ENCODE measurements around the gene ETV6. TPM values are rescaled to one million over a fixed set of nuclear protein-coding genes. Genes with fewer than 3 reads are reported as not detected.

ETV6 gene
- total and polyA plus RNA-seq, 2 of the 8 experiments (the other 6 are each of a cell fraction or from before 2014, with no cell fraction given), result 5.5 to 23.9 TPM

DNA sequence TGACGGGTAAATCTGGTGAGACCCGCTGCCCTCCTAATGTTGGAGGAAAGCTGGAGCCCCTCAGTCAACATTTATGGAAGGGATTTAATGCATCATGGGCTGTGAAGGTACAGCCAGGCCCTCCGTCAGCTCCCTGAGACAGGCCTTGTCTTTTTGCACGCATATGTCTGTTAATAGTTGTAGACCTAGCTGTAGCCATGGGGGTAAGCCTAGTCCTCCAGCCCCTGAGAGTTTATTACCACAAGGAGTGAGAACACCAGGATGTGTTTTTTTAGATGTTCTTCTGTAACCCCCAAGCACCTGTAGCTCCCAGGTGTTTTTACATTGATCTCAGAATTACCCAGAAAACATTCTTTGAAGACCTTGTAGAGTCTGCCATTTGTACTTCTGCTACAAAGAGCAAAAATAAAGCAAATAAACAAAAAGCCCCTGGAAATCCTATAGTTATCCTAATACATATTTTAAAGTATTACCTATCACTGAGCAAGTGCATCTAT is 25.5 kb downstream of the ETV6 start:
- Histone ChIP-seq H4K8ac (ENCODE audit: extremely low read depth, insufficient read depth, low read length) (no peak overlapping the region), H2AK5ac (ENCODE audit: low read depth, low read length) (no peak overlapping the region), H3K79me1 (ENCODE audit: low read depth, low read length) (peaks cover 12% of the 10 kb centered on the region; the same call in 1 of the 2 replicates), H3K23ac (ENCODE audit: insufficient read length) (no peak overlapping the region), H2BK120ac (replicated peaks; ENCODE audit: low read depth, low read length) (no peak overlapping the region), H2BK20ac (ENCODE audit: low read length) (no peak overlapping the region), H3K4me3 (ENCODE audit: extremely low read depth in 1 of 4, insufficient read depth in 2 of 4, low read depth in 3 of 4, low read length in 4 of 4) (no peak overlapping the region), H3K4me1 (replicated peaks in 1 of 4; ENCODE audit: control insufficient read depth in 3 of 4, insufficient read depth in 4 of 4, low read length in 3 of 4) (peaks cover 0 to 11% (median 3%) of the 10 kb centered on the region in 4 experiments; a peak in 5 of 7 replicates), H3K9me3 (ENCODE audit: insufficient read depth in 2 of 2, low read depth in 1 of 2, low read length in 1 of 2) (no peaks in the 10 kb centered on the region), H3K27ac (ENCODE audit: low read depth, low read length) (no peak overlapping the region), H4K91ac (replicated peaks; ENCODE audit: insufficient read length, low read length) (no peak overlapping the region), H2BK15ac (ENCODE audit: low read length) (no peak overlapping the region), H4K5ac (ENCODE audit: insufficient read length, low read depth, low read length) (no peak overlapping the region), H3K23me2 (ENCODE audit: low read depth, low read length) (no peaks in the 10 kb centered on the region; the same call in 1 of the 2 replicates), H3K9ac (replicated peaks in 1 of 4; ENCODE audit: extremely low read depth in 1 of 4, low read depth in 3 of 4, low read length in 3 of 4) (no peak overlapping the region), H3K56ac (replicated peaks; ENCODE audit: insufficient read length, low read depth, low read length) (no peak overlapping the region), H3K14ac (ENCODE audit: insufficient read length) (no peak overlapping the region), H4K20me1 (replicated peaks in 1 of 2; ENCODE audit: control insufficient read depth in 1 of 2, insufficient read depth in 2 of 2, low read length in 2 of 2) (peaks cover 0 to 3% of the 10 kb centered on the region in 2 experiments), H2AFZ (ENCODE audit: low read length) (no peak overlapping the region), H3K27me3 (replicated peaks in 1 of 4; ENCODE audit: control insufficient read depth in 3 of 4, extremely low read depth in 1 of 4, insufficient read depth in 3 of 4, low read length in 3 of 4) (no peaks in the 10 kb centered on the region), H2BK12ac (ENCODE audit: low read depth, low read length) (no peak overlapping the region), H3K36me3 (ENCODE audit: control insufficient read depth in 2 of 4, insufficient read depth in 4 of 4, low read length in 3 of 4) (no peaks in the 10 kb centered on the region; a peak in 1 of 8 replicates), H3K4me2 (ENCODE audit: insufficient read depth in 1 of 2, low read depth in 2 of 2, low read length in 2 of 2) (no peak overlapping the region), H3K18ac (ENCODE audit: extremely low read depth, low read length) (no peak overlapping the region), H3K4ac (replicated peaks; ENCODE audit: insufficient read length, low read depth, low read length) (no peak overlapping the region), H2BK5ac (ENCODE audit: low read depth, low read length) (no peak overlapping the region), H3K79me2 (ENCODE audit: control insufficient read depth in 1 of 2, insufficient read depth in 2 of 2, low read length in 2 of 2) (peaks cover 0 to 33% of the 10 kb centered on the region in 2 experiments; a peak in 2 of 4 replicates)
- ChIA-PET POLR2A (ENCODE audit: partially characterized antibody) (interaction anchor here (1.8 kb wide), 1 partner anchor 9 kb away, joined by 5 read pairs; no protein-coding TSS in a partner anchor), CTCF (ENCODE audit: partially characterized antibody) (interaction anchor here (0.9 kb wide), 2 partner anchors 11 to 24 kb away, joined by 3 read pairs; no protein-coding TSS in a partner anchor)
- no peak for DNase-seq (ENCODE audit: low read depth in 1 of 2, low spot score in 2 of 2)
- no peak for FAIRE-seq
- WGBS, 2 experiments (ENCODE audit: extremely low coverage in 1 of 2, insufficient coverage in 1 of 2, insufficient read length in 1 of 2, insufficient replicate concordance in 2 of 2, low coverage in 1 of 2, low lambda C conversion rate in 2 of 2, missing lambda C conversion rate in 1 of 2), result 100% methylated on average over 4 of the region's 4 CpGs; no CpG with 5 or more reads in 1 of the 2 experiments
- no peak for TF ChIP-seq HDAC2 (IDR thresholded peaks at IDR 0.05; ENCODE audit: borderline replicate concordance in 1 of 2, low read depth in 2 of 2, low read length in 2 of 2)
- no peak for TF ChIP-seq SIRT6 (IDR thresholded peaks at IDR 0.05; ENCODE audit: low read length)
- TF ChIP-seq CBX8 (IDR thresholded peaks at IDR 0.05; ENCODE audit: borderline replicate concordance, low read depth, low read length), result no peak
- TF ChIP-seq POU5F1 (IDR thresholded peaks at IDR 0.05; ENCODE audit: low read depth, low read length), result no peak
- TF ChIP-seq, protein P1, sequence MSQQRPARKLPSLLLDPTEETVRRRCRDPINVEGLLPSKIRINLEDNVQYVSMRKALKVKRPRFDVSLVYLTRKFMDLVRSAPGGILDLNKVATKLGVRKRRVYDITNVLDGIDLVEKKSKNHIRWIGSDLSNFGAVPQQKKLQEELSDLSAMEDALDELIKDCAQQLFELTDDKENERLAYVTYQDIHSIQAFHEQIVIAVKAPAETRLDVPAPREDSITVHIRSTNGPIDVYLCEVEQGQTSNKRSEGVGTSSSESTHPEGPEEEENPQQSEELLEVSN (IDR thresholded peaks at IDR 0.05), result no peak
- no peak for TF ChIP-seq TAF7 (optimal IDR thresholded peaks at IDR 0.05; ENCODE audit: borderline replicate concordance, low read depth, low read length)
- TF ChIP-seq SP1 (IDR thresholded peaks at IDR 0.05; ENCODE audit: low read depth, low read length), result no peak
- TF ChIP-seq TAF1 (IDR thresholded peaks at IDR 0.05; ENCODE audit: low read depth, low read length), result no peak
- TF ChIP-seq EP300 (IDR thresholded peaks at IDR 0.05; ENCODE audit: borderline replicate concordance in 1 of 2, low read depth in 2 of 2, low read length in 2 of 2), result no peak
- TF ChIP-seq JUND (IDR thresholded peaks at IDR 0.05; ENCODE audit: low read length), result no peak
- TF ChIP-seq, protein P2, sequence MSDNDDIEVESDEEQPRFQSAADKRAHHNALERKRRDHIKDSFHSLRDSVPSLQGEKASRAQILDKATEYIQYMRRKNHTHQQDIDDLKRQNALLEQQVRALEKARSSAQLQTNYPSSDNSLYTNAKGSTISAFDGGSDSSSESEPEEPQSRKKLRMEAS (IDR thresholded peaks at IDR 0.05), result no peak
- TF ChIP-seq CEBPB (IDR thresholded peaks at IDR 0.05; ENCODE audit: low read depth, low read length), result no peak
- no peak for TF ChIP-seq CHD1 (IDR thresholded peaks at IDR 0.05; ENCODE audit: low read depth, low read length)

Measured in H1 (cell line).